Measurements from ENCODE around the gene AHCYL2.

GRCh38 chr7:129199406-129199805 lies 25.4 kb upstream of the AHCYL2 start:
- TF ChIP-seq CTCF (IDR thresholded peaks at IDR 0.05; ENCODE audit: low read depth, low read length, poor library complexity, severe bottlenecking) (no peak), EZH2phosphoT487 (IDR thresholded peaks at IDR 0.05; ENCODE audit: borderline replicate concordance, low read length) (no peak)
